Colon (tissue), 2 donors: ENCODE results near the gene TSSC4.

ENCODE experiments used
- FAIRE-seq: peaks from 2 replicates; lab custom pipeline; 2012; peaks lifted over from hg19 to GRCh38; lab: Jason Lieb, UNC
- donor health status: control.
- donor health status: control.

The TSSC4 gene

GRCh38 chr11:2401436-2401984 lies 960 bp downstream of the TSSC4 start:
- no peak for FAIRE-seq

- FAIRE-seq: no peak
Observed at GRCh38 chr11:2402106-2402505, 1.6 kb downstream of the TSSC4 start.

- FAIRE-seq: no peak
Observed at GRCh38 chr11:2402890-2403645, 2.5 kb downstream of the TSSC4 start.

- FAIRE-seq: no peak
Observed at GRCh38 chr11:2404735-2405196, 4.2 kb downstream of the TSSC4 start.

- FAIRE-seq: no peak
Observed at GRCh38 chr11:2406451-2406850, 5.9 kb downstream of the TSSC4 start.

- FAIRE-seq: no peak
Observed at GRCh38 chr11:2406878-2407410, 6.4 kb downstream of the TSSC4 start.

- no peak for FAIRE-seq
Observed at GRCh38 chr11:2408671-2409070, 8.1 kb downstream of the TSSC4 start.

- FAIRE-seq: no peak
Observed at GRCh38 chr11:2409126-2409525, 8.6 kb downstream of the TSSC4 start.

- no peak for FAIRE-seq
Observed at GRCh38 chr11:2409611-2410468, 9.3 kb downstream of the TSSC4 start.

GRCh38 chr11:2410616-2411015 lies 10.1 kb downstream of the TSSC4 start:
- FAIRE-seq: no peak

GRCh38 chr11:2411446-2412305 lies 11.1 kb downstream of the TSSC4 start:
- no peak for FAIRE-seq

- no peak for FAIRE-seq
Observed at GRCh38 chr11:2412323-2412722, 11.8 kb downstream of the TSSC4 start.

GRCh38 chr11:2413742-2414579 lies 13.4 kb downstream of the TSSC4 start:
- FAIRE-seq: no peak

- FAIRE-seq: no peak
Observed at GRCh38 chr11:2414616-2415015, 14.1 kb downstream of the TSSC4 start.

- no peak for FAIRE-seq
Observed at GRCh38 chr11:2415171-2415570, 14.6 kb downstream of the TSSC4 start.

- no peak for FAIRE-seq
Observed at GRCh38 chr11:2415601-2416380, 15.2 kb downstream of the TSSC4 start.

- no peak for FAIRE-seq
Observed at GRCh38 chr11:2416765-2417164, 16.2 kb downstream of the TSSC4 start.

GRCh38 chr11:2417856-2418692 lies 17.5 kb downstream of the TSSC4 start:
- FAIRE-seq: no peak
